HepG2 (cell line): Measurements from ENCODE around the gene KRTAP8-1. TPM values are rescaled to one million over a fixed set of nuclear protein-coding genes. Genes with fewer than 3 reads are reported as not detected.
A peak's percentile ranks its signal among the peaks of the same experiment; 100 is the strongest.

Source experiments
- ATAC-seq: fragments of 200-7000 bp; cut with Tn5 transposase; 3 replicates; pipeline ENCODE4 v1.9.1; 2020; ENCODE audit warnings: mild to moderate bottlenecking, moderate library complexity
- BruUV-seq: library from RNA; stranded (reverse); fragments of 400-500 nt; replicated peaks from 2 replicates; lab custom pipeline; 2021; lab: Mats Ljungman, UMichigan
- CTCF ChIA-PET: fragments of 300-600 bp; formaldehyde crosslinking; extraction: SDS; loops from one replicate; lab custom pipeline; 2021; ENCODE audit warnings: low total read pairs, inconsistent platforms, low intra/inter-chr PET ratio; lab: Yijun Ruan, JAX
- POLR2A ChIA-PET: fragments of 350-600 bp; sonication (Branson Sonifier 250); formaldehyde crosslinking; loops from one replicate; lab custom pipeline; 2020; ENCODE audit warnings: antibody characterized with exemption, inconsistent platforms; lab: Yijun Ruan, JAX
- DNase-seq: peaks from one replicate; pipeline ENCODE4 v3.0.0-alpha.2; 2015; ENCODE audit warnings: low spot score
- FAIRE-seq: peaks from 3 replicates; lab custom pipeline; 2011; peaks lifted over from hg19 to GRCh38; lab: Jason Lieb, UNC
- H2AFZ ChIP-seq: one replicate; pipeline ENCODE4 v1.6.1; 2011; ENCODE audit warnings: low read length, inconsistent platforms
- H3K27ac ChIP-seq: fragments of 300-600 bp; 3 replicates; pipeline ENCODE4 v1.8.0; 2011; ENCODE audit warnings: mixed run types, mild to moderate bottlenecking, mixed read lengths, low read length, inconsistent platforms; ENCODE audit not compliant: insufficient read depth; ENCODE audit errors: extremely low read length
- H3K27me3 ChIP-seq, 2 experiments: fragments of 200-600 bp in 1 of 2; 2 replicates in 1 of 2; 3 replicates in 1 of 2; pipeline versions ENCODE4 v1.6.0 to v1.8.0; 2011; ENCODE audit warnings: low read length in 2 of 2, mild to moderate bottlenecking in 2 of 2, moderate library complexity in 2 of 2, inconsistent platforms in 1 of 2; ENCODE audit not compliant: insufficient read depth in 2 of 2, control insufficient read depth in 1 of 2
- H3K36me3 ChIP-seq, 2 experiments: fragments of 200-600 bp in 1 of 2; replicated peaks in 1 of 2; 2 replicates in 1 of 2; 3 replicates in 1 of 2; pipeline versions ENCODE4 v1.5.1 to v1.8.0; 2011; ENCODE audit warnings: low read length in 2 of 2, inconsistent platforms in 1 of 2; ENCODE audit not compliant: insufficient read depth in 2 of 2, control insufficient read depth in 1 of 2
- H3K4me1 ChIP-seq: 2 replicates; pipeline ENCODE4 v1.5.1; 2012; ENCODE audit warnings: low read length, inconsistent platforms; ENCODE audit not compliant: insufficient read depth
- H3K4me2 ChIP-seq: 2 replicates; pipeline ENCODE4 v1.6.0; 2011; ENCODE audit warnings: low read depth, low read length, inconsistent platforms
- H3K4me3 ChIP-seq, 3 experiments: fragments of 200-600 bp in 1 of 3; sonication (generic), shearing (Covaris generic) in 1 of 3; replicated peaks in 1 of 3; 2 replicates each; pipeline ENCODE4 v1.5.1; 2011 to 2016; ENCODE audit warnings: low read length in 3 of 3, inconsistent platforms in 2 of 3, low read depth in 2 of 3, mild to moderate bottlenecking in 2 of 3, control low read depth in 1 of 3, mixed read lengths in 1 of 3; ENCODE audit not compliant: insufficient read depth in 1 of 3
- H3K79me2 ChIP-seq: one replicate; pipeline ENCODE4 v1.6.1; 2011; ENCODE audit warnings: low read length, inconsistent platforms; ENCODE audit not compliant: insufficient read depth
- H3K9ac ChIP-seq: 2 replicates; pipeline ENCODE4 v1.6.0; 2011; ENCODE audit warnings: mild to moderate bottlenecking, low read depth, low read length, inconsistent platforms; ENCODE audit not compliant: insufficient read depth
- H3K9me3 ChIP-seq: 2 replicates; pipeline ENCODE4 v1.5.1; 2012; ENCODE audit warnings: mild to moderate bottlenecking, low read length
- H4K20me1 ChIP-seq: 2 replicates; pipeline ENCODE4 v1.6.0; 2011; ENCODE audit warnings: inconsistent platforms, mild to moderate bottlenecking, low read length, moderate library complexity; ENCODE audit not compliant: insufficient read depth
- ADNP ChIP-seq: sonication (generic); formaldehyde crosslinking; IDR thresholded peaks from 2 replicates; pipeline ENCODE4 v1.4.0; 2020; ENCODE audit warnings: missing genetic modification reagents
- ELF4 ChIP-seq: sonication (generic); formaldehyde crosslinking; IDR thresholded peaks from 2 replicates; pipeline ENCODE4 v1.5.0; 2020; ENCODE audit warnings: missing genetic modification reagents, mild to moderate bottlenecking, moderate library complexity, borderline replicate concordance
- PATZ1 ChIP-seq: sonication (generic); formaldehyde crosslinking; IDR thresholded peaks from 2 replicates; pipeline ENCODE4 v1.4.0; 2020; ENCODE audit warnings: missing genetic modification reagents
- SMC3 ChIP-seq: IDR thresholded peaks from 2 replicates; pipeline ENCODE4 v1.6.1; 2011; ENCODE audit warnings: low read length, improper control_type of control experiment
- STAG1 ChIP-seq: sonication (generic); formaldehyde crosslinking; IDR thresholded peaks from 2 replicates; pipeline ENCODE4 v1.4.0; 2020; ENCODE audit warnings: missing genetic modification reagents
- ZKSCAN5 ChIP-seq: sonication (generic); formaldehyde crosslinking; IDR thresholded peaks from 2 replicates; pipeline ENCODE4 v1.5.1; 2020; ENCODE audit warnings: mild to moderate bottlenecking, missing genetic modification reagents
- WGBS: methylation state at CpG from one replicate; pipeline ENCODE4 v1.1.6; 2017; ENCODE audit warnings: low lambda C conversion rate; 5-methylcytosine and 5-hydroxymethylcytosine counted together
- in situ Hi-C: cut with HindIII; loops from 2 replicates; pipeline ENCODE4 v1.10.0; 2017; ENCODE audit warnings: low pct_unique_long_range_greater_than_20kb; ENCODE audit not compliant: extremely low pct_ligation_motif_present
- intact Hi-C: fragments of 100-400 bp; cut with micrococcal nuclease; formaldehyde crosslinking; loops from one replicate; pipeline ENCODE4 v1.10.0; 2022; ENCODE audit not compliant: unreplicated experiment
- polyA plus RNA-seq, 8 experiments: library from polyadenylated mRNA; depleted of rRNA in 3 of 8; stranded (reverse) in 7 of 8; unstranded in 1 of 8; fragments of >200 nt; fragmentation: Illumina TruSeq in 4 of 8; extraction: Trizol in 4 of 8; gene quantifications; 2 replicates each; pipeline versions ENCODE4 v1.2.1 to v1.2.3, GENCODE V29; 2011 to 2016; ENCODE audit warnings: low read depth in 4 of 8, missing spikeins in 1 of 8, mixed read lengths in 1 of 8; ENCODE audit not compliant: insufficient read depth in 1 of 8
- total RNA-seq, 5 experiments: library from RNA; depleted of rRNA; stranded (reverse); fragments of >200 nt; fragmentation: Illumina TruSeq; extraction: Trizol; gene quantifications; 2 replicates each; pipeline ENCODE4 v1.2.3, GENCODE V29; 2016; ENCODE audit warnings: low read depth in 1 of 5
- TF ChIP-seq, protein P1 (sequence below): sonication (generic); formaldehyde crosslinking; IDR thresholded peaks from 2 replicates; pipeline ENCODE4 v1.5.0; 2020; ENCODE audit warnings: mild to moderate bottlenecking, missing genetic modification reagents, moderate library complexity

KRTAP8-1 gene
- total and polyA plus RNA-seq, 2 of the 13 experiments (the other 11 are each of a cell fraction or from before 2014, with no cell fraction given): not detected

- BruUV-seq: no TSS peak
- FAIRE-seq: no peak
- Histone ChIP-seq H3K4me2 (no peak overlapping the region), H4K20me1 (no peaks in the 10 kb centered on the region), H3K27me3 (no peaks in the 10 kb centered on the region), H3K36me3 (no peaks in the 10 kb centered on the region), H3K79me2 (no peaks in the 10 kb centered on the region), H3K9ac (no peak overlapping the region), H3K4me1 (no peaks in the 10 kb centered on the region), H3K9me3 (peaks cover 66% of the 10 kb centered on the region), H2AFZ (no peak overlapping the region), H3K4me3 (no peak overlapping the region), H3K27ac (no peak overlapping the region)
- no peak for TF ChIP-seq ELF4 (CRISPR knock-in tag)
- peak; percentile 46; the same call in 1 of the 2 replicates for TF ChIP-seq STAG1 (CRISPR knock-in tag)
- TF ChIP-seq SMC3: peak; percentile 64; the same call in 1 of the 2 replicates
- TF ChIP-seq, protein P1, sequence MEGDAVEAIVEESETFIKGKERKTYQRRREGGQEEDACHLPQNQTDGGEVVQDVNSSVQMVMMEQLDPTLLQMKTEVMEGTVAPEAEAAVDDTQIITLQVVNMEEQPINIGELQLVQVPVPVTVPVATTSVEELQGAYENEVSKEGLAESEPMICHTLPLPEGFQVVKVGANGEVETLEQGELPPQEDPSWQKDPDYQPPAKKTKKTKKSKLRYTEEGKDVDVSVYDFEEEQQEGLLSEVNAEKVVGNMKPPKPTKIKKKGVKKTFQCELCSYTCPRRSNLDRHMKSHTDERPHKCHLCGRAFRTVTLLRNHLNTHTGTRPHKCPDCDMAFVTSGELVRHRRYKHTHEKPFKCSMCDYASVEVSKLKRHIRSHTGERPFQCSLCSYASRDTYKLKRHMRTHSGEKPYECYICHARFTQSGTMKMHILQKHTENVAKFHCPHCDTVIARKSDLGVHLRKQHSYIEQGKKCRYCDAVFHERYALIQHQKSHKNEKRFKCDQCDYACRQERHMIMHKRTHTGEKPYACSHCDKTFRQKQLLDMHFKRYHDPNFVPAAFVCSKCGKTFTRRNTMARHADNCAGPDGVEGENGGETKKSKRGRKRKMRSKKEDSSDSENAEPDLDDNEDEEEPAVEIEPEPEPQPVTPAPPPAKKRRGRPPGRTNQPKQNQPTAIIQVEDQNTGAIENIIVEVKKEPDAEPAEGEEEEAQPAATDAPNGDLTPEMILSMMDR (CRISPR knock-in tag): peak; percentile 41
- no peak for TF ChIP-seq ADNP (CRISPR knock-in tag)
- no peak for TF ChIP-seq ZKSCAN5 (CRISPR knock-in tag)
- no peak for TF ChIP-seq PATZ1 (CRISPR knock-in tag)
- in situ Hi-C loops (no loop called here), intact Hi-C loops (no loop called here)
- CTCF ChIA-PET: no interaction called here
- peak; percentile 90 for ATAC-seq
- WGBS: 41% methylated on average over 5 of the region's 5 CpGs
- POLR2A ChIA-PET: no interaction called here
- DNase-seq: peak; percentile 2
Measured at GRCh38 chr21:30839304-30839703, 26.2 kb upstream of the KRTAP8-1 start.
